Left cardiac atrium (tissue), 4 donors: Measurements from ENCODE around the gene ENOX2. TPM values are rescaled to one million over a fixed set of nuclear protein-coding genes. Genes with fewer than 3 reads are reported as not detected.
"Not testable (repeated sequence)": the region's sequence is repeated elsewhere in the genome, so short reads cannot be mapped to it uniquely, and the experiment has no call there.

Source experiments
- ATAC-seq, 2 donors: fragments of 200-7000 bp; cut with Tn5 transposase; one replicate each; pipeline ENCODE4 v1.9.1; 2020; ENCODE audit warnings: mild to moderate bottlenecking in 2 of 2, moderate library complexity in 2 of 2
- DNase-seq: peaks from one replicate; pipeline ENCODE4 v3.0.0-alpha.2; 2020
- intact Hi-C, 2 donors: fragments of 100-400 bp; cut with DNase I; formaldehyde crosslinking; loops; one replicate each; pipeline versions ENCODE4 v1.14.1 to v1.15.1; 2022 to 2023
- total RNA-seq, 2 donors: library from RNA; stranded (reverse); fragmentation: NEBNext Ultra II Directional; extraction: Animal tissue kit (Norgen Biotek cat#: 25700); gene quantifications; one replicate each; pipeline ENCODE4 v1.2.1, GENCODE V29; 2021
- donor health status: DM: no; HTN: yes; CAD: no.
- donor health status: DM: no; HTN: yes; CAD: no; lungs with severe emphysema.
- donor health status: DM: yes; HTN: yes; CAD: no.
- donor health status: Dilated cardiomyopathy.

The ENOX2 gene
- total RNA-seq, 2 donors from 2014 or later: 13.7 to 15.9 TPM

DNA sequence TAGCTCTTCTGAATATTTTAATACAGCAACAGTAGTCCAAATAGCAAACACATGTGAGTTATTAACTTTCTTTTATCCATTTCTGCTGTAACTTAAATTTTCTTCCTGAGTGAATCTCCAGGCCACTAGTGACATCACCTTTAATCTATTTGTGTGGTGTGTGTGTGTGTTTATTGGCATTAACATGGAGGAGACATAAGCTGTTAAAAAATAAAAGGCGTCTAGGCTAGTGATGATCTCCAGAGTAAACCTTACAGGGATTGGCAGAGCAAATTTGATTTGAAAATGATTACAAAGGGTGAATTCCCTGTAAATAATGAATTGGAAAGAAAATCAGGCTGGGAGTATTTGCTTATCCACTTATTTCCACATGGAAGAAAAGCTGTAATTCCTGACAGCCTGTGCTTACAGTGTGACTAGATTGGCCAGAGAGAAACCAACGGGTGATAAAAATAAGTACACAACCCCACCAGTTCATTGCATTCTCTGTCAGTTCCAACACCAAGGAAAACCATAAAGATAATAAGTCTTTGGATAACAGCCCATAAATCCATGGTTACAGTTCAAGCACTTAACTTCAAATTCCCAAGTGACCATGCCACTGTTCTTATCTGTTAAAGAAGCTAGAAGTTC is 186.1 kb downstream of the ENOX2 start:
- intact Hi-C loops: no loop called here
- no peak for ATAC-seq
- DNase-seq: no peak

DNA sequence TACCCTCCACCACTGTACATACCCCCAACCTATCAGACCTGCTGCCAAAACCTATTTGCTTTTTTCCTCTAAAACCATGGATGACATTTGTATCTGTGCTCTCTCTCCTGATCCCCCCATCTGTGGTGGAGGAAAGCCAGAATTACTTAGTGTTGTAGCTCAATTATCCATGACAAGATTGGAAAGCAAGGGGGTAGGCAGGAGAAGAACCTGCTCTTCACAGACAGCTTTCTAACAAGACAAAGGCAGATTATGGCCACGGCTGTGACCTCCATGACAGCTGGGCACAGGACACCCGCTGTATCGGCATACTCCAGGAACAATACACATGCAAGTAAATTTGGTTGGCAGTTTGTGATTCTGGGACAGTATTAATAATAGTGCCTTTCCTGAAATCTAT is 186.7 kb downstream of the ENOX2 start:
- intact Hi-C loops: no loop called here
- ATAC-seq (no peak), DNase-seq (no peak)

DNA sequence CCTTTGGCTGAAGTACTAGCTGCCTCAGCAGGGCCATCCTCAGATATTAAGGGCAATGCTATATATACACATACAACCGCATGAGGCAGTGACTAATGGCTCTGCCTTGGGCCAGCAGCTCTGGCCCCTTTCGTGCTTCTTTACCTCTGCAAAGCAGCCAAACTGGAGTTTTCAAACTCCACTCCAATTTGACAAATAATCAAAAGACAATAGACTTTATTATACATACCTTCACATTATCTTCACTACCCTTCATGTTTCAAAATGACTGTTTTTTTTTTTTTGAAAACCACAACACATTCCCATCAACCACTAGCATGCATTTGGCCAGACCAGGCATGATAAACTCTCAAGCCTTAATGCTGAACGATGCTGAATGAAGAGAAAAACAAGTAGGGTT is 187.7 kb downstream of the ENOX2 start:
- intact Hi-C loops: no loop called here
- no peak for ATAC-seq
- no peak for DNase-seq

DNA sequence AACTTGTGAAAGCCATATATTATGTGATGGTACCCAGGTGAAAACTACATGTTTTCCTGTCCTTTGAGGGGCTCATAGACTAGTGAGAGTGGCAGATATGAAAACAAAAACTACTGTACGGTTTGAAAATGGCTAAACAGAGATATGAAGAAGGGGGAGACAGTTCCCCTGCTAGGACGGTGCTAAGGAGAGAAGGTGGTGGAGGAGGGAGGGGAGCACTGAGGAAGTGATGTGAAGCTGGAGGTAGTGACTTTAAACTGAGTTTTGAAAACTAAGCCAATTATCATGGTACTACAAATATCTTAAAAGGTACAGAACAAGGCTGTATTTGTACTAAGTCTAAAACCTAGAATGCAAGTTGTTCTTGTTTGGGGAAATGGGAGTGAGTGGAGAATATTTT is 188.3 kb downstream of the ENOX2 start:
- intact Hi-C loops: no loop called here
- DNase-seq (no peak), ATAC-seq (no peak)

DNA sequence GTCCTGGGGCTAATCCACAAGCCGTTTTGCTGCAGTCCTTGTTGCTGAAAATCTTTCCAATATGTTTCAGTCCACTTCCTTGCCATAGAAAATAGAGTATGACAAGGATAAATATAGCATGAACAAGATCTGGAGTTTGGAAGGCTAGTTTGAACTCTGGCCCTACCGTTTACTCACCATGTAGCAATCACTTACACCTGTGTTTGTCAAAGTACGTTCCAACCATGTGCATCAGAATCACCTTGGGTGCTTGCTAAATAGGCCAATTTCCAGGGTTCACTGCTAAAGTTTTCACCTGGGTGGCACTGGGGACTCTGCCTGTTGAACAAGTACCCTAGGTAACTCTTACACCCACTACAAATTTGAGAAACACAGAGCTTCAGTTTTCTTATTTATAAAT is 188.9 kb downstream of the ENOX2 start:
- DNase-seq: no peak
- intact Hi-C loops: no loop called here
- no peak for ATAC-seq

DNA sequence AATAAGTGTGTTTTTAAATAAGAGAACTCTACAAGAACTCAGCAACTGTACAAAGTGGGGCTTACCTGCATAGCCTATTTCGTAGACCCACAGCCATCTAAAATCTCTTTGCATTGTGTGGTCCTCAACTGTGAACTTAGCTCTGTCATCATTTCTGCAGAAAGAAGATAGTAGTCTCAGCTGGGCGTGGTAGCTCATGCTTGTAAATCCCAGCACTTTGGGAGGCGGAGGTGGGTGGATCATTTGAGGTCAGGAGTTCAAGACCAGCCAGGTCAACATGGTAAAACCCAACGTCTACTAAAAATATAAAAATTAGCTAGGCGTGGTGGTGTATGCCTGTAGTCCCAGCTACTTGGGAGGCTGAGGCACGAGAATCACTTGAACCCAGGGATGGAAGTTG is 193.8 kb downstream of the ENOX2 start:
- DNase-seq, intact Hi-C loops, ATAC-seq: not testable (repeated sequence)

DNA sequence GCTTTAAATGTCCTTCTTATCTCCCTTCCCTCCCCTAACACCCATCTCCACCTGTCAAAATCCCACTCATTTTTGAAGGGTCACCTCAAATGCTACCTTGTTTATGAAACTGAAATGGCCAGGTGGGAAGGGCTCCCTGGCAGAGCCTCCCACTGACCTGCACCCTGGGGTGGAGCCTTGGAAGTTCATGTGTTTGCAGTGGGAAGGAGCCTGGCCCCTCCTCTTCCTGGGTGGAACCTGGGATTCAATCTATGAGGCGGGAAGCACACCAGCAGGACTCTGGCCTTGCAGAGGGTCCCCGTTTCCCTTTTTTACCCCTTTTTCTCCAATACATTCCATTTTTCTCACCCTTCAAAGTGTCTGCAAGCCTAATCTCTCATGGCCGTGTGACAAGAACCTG is 197.4 kb downstream of the ENOX2 start:
- ATAC-seq (no peak), DNase-seq (no peak)
- intact Hi-C loops: no loop called here

DNA sequence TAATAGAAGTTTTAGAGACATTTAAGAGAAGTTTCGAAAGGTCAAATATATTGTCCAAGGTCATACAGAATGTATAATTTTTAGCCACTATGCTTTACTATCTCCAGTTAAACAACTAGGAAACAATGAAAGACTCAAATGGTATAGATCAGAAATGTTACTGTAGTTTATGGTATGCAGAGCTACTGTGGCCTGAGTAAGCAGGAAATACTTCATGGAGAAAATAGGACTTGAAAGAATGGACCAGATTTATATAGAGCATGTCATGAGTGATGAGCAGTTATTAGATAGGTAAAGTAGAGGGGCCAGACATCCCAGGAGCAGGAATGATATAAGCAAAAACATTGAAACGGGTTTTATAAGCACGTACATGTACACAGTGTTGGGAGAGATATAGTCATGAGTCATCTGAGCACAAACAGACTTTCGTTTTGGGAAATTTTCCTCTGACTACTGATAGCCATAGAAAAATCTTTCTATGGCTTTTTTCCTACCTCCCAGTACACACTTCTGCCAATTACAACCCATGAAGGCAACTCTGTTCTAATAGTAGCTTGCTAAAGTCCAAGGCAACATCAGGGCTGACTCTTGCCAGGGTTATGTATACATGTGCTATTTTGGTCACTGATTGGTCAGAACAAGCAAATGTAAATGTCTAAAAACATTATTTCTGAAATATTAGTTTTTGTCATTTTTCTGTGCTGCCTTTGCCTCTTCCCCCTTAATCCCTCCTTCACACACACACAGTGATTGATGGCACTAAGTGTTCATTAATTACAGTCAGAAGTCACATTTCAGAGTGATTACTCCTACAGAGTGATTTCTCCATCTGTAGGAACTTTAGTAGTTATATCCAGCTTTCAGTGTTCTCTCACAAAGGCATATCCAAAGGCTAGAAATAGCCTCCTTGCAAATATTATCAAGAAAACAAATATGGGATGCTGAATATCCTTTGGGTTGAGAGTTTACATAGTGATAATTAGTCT is 198.7 kb downstream of the ENOX2 start:
- ATAC-seq (peak in 1 of 2 donors; percentile 55), DNase-seq (no peak)
- intact Hi-C loops: no loop called here

DNA sequence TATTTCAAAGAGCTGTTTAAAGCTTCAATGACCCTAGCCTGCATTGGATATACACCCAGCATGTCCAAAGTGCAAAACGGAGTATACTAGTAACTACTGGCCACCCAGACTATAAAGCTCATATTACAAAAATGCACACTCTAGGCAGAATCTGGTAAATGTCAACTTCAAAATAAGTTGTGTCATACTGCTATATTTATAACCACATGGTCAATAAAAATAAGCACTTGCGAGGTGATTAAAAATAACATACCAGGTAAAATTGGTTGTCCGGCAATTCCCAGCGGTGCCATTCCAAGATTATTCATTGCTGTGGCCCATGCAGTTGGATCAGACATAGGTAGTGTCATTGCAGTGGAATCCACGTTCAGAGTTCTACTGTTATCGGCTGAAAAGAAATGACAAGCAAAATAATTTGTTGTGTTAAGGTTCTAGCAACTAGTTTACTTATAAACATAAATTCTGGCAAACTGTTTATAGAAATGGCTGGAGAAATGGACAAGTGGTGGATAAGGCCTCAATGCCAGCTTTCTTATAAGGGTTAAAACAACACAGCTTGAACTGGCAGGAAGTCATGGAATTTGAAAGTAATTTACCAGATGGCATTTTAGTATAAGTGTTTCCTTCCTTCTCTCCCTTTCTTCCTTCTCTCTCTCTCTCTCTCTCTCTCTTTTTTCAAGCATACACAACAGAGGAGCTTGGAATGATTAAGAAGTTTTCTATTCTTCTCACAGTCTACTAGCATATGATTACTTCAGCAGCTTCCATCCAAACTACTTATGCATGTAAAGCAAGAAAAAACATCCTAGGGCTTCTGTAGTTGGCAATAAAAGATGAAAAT is 199.9 kb downstream of the ENOX2 start:
- intact Hi-C loops: no loop called here
- DNase-seq (no peak), ATAC-seq (no peak)

DNA sequence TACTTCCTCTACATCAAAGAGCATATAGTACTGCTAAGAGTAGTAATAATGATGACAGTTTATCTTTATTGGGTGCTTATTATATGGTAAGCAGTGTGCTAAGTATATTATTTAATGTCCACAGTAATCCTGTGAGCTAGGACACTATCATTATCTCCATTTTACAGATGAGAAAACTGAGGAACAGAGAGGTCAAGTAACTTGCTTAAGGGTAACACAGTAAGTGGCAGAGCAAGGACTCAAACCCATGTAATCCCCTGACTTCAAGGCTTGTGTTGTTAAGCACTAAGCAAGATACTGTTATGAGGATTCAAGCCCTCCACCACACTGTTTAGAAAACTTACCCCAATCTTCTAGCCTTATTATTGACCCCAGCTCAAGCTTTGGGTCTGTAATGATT is 202.4 kb downstream of the ENOX2 start:
- ATAC-seq (no peak), DNase-seq (no peak)
- intact Hi-C loops: no loop called here

DNA sequence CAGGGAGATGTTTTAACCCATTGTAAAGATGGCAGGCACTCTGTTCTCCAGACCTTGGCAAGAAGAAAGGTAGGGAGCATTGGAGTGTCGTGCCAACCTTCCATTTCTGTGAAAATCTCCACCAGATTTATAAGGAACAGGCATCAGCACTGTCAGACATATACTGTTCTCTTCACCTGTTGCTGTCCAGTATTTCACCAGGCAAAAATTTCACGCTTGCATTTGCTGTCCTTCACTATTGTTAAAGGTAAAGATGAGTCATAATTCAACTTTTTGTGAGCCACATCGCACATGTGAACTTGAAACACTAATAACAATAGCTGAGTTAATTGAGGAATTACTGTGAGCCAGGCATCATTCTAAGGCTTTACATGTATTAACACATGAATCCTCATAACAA is 203.4 kb downstream of the ENOX2 start:
- no peak for DNase-seq
- ATAC-seq: no peak
- intact Hi-C loops: no loop called here

DNA sequence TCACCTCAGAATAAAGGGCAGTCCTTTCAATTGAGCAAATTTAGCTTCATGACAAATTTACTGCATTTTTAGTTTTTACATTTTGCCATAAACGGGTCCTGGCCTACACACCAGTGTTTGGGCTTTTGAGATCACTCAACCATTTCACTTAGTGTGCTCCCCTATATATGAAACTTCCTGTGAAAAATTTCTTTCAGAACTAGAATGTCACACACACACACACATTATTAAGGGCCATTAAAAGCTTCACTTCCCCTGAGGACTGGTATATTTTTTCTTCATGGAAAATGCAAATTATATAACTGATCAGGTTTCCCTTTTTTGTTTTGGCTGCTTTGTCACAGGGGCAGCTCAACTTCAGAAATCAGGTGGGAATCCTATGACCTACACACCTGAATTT is 206.5 kb downstream of the ENOX2 start:
- no peak for DNase-seq
- no peak for ATAC-seq
- intact Hi-C loops: no loop called here

DNA sequence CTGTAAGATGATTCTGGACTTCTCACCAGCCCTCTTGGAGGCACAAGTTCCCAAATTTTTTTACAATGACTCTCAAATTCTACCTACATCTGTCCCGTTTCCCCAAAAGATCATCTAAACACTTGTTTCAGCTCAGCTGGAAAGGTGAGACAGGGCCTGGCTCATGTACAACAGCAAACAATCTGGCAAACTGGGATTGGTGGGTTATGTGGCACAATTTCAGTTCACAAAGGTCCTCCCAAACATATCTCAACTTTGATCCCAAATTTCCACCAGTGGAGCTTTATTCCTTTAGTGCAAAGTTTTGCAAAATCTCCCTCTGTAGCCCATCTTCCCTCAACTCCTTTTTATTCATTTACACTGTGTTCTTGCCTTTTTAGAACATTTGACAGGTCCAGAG is 207.1 kb downstream of the ENOX2 start:
- intact Hi-C loops: no loop called here
- ATAC-seq: no peak
- no peak for DNase-seq

DNA sequence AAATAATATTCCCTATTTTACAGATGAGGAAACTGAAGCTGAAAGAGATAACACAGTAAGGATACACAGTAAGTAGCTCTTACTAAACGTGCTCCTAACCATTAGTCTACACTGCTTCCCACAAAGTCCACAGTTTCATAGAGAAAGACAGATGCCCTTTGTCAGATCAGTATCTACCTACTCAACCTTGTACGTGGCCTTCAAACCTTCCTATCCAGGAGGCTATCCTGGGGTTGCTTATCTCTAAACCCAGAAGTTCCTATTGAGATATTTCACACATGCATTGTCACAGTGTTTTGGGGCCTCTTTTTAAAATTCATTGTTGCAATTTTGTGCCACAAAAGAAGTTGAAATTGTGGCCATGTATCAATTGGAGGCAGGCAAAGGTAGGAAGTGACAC is 208.0 kb downstream of the ENOX2 start:
- intact Hi-C loops: no loop called here
- ATAC-seq: no peak
- no peak for DNase-seq

DNA sequence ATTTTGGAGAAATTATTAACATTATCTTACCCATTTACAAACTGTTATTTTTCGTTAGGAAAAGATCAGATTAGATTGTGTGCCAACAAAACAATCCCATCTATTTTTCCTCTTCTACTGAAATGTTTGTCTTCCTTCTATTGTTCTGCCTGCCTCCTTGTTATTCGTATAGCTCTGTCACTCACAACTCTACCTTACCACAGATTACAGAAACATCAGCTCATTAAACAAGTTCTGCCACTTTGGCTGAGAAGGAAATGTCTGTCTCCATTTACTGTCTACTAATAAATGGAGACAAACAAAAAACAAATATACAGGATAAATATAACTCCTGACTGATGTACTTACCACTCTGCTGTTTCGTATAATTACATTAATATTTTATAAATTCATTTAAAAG is 211.4 kb downstream of the ENOX2 start:
- ATAC-seq (no peak), DNase-seq (no peak)
- intact Hi-C loops: no loop called here

DNA sequence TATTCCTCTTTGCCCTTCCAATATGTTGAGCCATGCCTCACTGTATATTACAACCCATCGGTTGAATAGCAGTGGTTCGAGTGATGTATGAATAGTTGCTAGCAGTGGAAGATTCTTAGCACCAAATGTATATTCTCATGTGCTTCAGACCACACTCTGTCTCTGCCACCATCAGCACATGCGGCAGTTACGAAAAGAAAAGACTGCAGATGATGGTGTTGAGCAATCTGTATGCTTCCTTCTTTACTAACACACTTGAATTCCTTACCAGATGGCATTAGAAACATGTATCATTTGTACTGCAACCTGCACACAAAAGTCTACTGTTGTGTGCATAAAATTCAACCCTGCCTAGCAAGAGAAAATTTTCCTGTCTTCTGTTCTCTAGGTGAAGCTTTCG is 214.6 kb downstream of the ENOX2 start:
- no peak for DNase-seq
- no peak for ATAC-seq

DNA sequence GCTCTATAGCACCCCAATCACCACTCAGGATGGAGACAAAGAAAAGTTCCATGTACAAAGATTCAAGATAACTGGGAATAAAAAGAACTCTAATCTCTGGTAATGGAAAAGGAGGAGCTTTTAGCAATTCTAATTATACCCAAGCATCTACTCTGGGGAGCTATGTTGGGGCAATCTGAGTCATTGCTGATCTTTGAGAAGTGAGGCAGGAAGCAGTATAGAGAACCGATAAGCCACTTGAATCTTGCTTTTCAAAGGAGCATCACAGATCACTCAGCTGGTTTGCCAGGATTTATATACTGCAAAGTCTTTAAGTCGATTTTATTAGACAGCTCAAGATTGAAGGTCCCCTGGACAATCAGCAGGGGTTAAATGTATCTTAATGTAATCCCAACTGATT is 220.0 kb downstream of the ENOX2 start:
- ATAC-seq (no peak), DNase-seq (no peak)
- intact Hi-C loops: no loop called here

More for the DNA sequence above, 214.6 kb downstream of the ENOX2 start:
- intact Hi-C loops: no loop called here

DNA sequence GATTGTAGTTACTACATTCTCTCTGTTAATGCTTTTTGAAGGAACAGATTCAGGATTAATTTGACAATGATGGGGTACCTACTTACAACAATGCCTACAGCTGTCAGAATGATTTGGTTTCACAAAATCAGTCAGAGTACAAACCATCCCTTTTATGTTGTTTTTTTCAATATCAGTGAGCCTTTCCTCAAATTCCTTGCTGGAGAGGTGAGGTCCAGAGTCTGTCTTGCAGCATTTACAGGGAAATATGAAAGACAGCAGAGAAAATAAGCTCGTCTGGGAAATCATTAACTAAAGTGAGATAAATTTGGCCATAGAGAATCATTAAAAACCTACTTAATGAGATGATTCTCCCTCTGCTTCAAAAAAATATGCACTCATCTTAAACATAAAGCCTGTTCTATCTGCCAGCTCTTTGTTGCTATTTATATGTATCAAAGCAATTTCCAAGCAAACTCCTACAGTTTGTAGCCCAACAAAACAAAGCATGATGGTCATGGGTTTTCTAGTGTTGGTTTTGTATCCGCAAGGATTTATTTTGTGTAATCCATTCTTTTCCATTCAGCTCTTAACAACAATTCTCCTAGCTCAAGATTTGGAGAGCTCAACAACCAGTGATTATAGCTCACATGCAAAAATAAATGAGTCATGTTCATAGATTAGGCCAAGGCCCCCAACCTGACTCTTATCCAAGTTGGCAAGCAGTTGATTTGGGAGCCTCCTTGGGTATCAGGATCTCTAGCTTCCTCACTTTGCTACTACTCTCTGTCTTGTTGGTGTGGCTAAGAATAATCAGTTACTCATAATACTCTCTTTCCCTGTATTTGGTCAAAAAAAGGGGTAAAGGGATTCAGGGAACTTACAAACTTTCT is 222.6 kb downstream of the ENOX2 start:
- DNase-seq (no peak), ATAC-seq (peak in 1 of 2 donors; percentile 45)
- intact Hi-C loops: no loop called here

DNA sequence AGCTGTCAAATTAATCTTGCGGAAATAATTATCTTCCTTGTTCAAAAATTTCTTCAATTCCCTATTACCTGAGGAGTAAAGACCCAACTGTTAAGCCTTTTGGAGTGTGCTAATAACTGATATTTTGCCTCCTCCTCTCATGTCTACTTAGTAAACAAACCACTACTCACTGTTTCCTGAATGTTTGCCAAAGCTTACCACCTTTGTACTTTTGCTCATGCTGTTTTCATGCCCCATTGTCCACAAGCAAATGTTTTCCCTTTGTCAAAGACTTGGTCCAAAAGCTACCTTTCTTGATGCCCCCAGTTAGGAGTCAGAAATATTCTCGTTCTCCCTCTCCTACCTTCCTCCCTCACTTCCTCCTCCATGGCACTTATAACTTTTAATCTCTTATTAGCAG is 226.1 kb downstream of the ENOX2 start:
- ATAC-seq: no peak
- DNase-seq: no peak
- intact Hi-C loops: no loop called here
